ENCODE data around the gene FAM156A.
"Not testable (repeated sequence)": the region's sequence is repeated elsewhere in the genome, so short reads cannot be mapped to it uniquely, and the experiment has no call there.

GRCh38 chrX:52966993-52967738 is 8.8 kb upstream of the FAM156A start:
- TF ChIP-seq, protein P1, sequence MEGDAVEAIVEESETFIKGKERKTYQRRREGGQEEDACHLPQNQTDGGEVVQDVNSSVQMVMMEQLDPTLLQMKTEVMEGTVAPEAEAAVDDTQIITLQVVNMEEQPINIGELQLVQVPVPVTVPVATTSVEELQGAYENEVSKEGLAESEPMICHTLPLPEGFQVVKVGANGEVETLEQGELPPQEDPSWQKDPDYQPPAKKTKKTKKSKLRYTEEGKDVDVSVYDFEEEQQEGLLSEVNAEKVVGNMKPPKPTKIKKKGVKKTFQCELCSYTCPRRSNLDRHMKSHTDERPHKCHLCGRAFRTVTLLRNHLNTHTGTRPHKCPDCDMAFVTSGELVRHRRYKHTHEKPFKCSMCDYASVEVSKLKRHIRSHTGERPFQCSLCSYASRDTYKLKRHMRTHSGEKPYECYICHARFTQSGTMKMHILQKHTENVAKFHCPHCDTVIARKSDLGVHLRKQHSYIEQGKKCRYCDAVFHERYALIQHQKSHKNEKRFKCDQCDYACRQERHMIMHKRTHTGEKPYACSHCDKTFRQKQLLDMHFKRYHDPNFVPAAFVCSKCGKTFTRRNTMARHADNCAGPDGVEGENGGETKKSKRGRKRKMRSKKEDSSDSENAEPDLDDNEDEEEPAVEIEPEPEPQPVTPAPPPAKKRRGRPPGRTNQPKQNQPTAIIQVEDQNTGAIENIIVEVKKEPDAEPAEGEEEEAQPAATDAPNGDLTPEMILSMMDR (IDR thresholded peaks at IDR 0.05), result not testable (repeated sequence)
- not testable (repeated sequence) for TF ChIP-seq ZFX (IDR thresholded peaks at IDR 0.05; ENCODE audit: borderline replicate concordance)

Measured in 22Rv1 (cell line).